GM18868 (cell line): ENCODE results near the gene WDFY3.
"Not testable (repeated sequence)": the region's sequence is repeated elsewhere in the genome, so short reads cannot be mapped to it uniquely, and the experiment has no call there.

Source experiments
- ATAC-seq: cut with Tn5 transposase; IDR thresholded peaks from one replicate; pipeline ENCODE4 v1.9.1; 2021; ENCODE audit warnings: mild to moderate bottlenecking, moderate library complexity; ENCODE audit not compliant: unreplicated experiment

WDFY3 gene

GRCh38 chr4:84862064-84862463, 104.4 kb downstream of the WDFY3 start:
- no peak for ATAC-seq

DNA sequence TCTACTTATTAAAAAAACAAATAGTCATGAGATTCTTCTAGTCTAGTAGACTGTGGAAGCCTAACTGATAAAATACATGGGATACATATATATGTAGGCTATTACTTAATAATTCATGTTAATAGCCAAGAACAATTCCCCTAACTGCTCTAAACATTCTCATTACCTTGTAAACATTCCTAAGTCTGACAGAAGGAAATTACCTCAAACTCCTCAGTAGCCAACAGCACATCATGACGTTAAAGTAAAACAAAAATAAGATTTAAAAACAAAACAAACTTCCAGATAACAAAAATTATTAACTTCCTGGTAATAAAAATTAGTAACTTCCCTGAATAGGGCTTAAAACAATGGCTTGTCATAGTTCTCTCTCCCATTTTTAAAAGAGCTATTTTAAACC, 109.2 kb downstream of the WDFY3 start:
- no peak for ATAC-seq

GRCh38 chr4:84856468-84857049, 109.9 kb downstream of the WDFY3 start:
- ATAC-seq: no peak

GRCh38 chr4:84855774-84856173, 110.7 kb downstream of the WDFY3 start:
- ATAC-seq: no peak

DNA sequence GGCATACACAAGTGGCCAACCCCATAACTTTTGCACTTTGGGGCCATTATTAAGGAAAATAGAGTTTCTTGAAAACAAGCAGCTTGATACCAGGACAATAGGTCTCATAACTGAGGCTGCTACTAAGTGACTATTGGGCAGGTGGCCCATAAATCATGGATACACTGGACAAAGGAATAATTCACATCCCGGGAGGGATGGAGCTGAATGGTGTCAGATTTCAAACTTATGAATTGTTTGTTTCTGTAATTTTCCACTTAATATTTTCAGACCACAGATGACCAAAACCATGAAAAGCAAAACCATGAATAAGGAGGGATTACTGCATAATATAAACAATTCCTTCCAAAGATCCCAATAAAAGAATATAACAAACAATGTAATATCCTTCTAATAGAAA, 114.4 kb downstream of the WDFY3 start:
- no peak for ATAC-seq

- no peak for ATAC-seq
Observed at GRCh38 chr4:84849051-84849640, 117.3 kb downstream of the WDFY3 start.

DNA sequence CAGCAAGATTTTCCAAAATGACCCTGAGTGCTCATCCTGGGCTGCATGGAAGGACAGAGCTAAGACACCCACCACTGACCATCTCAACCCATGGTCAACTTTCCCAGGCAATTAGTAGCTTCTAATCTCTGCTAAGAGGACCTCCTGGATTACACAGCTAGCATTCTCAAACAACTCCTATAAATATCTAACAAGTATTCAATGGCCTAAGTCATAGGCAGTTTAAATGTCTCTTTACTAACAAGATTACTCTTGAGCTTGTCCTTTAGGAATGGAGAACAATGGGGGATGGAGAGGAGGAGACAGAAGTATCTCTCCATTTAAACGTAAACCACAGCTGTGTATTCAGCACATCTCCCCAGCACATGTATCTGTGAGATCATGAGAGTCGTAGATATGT, 118.1 kb downstream of the WDFY3 start:
- ATAC-seq: no peak

GRCh38 chr4:84847978-84848377, 118.5 kb downstream of the WDFY3 start:
- ATAC-seq: no peak

DNA sequence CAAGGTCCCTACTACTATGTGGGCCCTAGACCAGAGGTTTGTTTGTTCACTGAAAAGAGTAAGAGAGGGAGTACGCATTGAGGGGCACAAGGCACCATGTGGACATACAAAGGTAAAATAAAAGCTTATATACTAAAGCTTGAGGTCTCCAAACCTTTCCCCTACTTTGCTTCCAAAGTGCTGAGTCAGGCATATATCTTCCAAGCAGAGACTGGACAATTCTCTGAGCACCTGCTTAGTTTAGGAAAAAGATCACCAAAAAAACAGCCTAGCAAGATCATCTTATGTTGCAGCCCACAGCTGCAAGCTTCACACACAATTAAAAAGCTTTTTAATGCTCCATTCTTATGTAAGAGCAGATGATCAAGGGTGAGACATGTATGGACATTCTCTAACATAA, 119.5 kb downstream of the WDFY3 start:
- ATAC-seq: no peak

- no peak for ATAC-seq
Observed at GRCh38 chr4:84841435-84841834, 125.1 kb downstream of the WDFY3 start.

DNA sequence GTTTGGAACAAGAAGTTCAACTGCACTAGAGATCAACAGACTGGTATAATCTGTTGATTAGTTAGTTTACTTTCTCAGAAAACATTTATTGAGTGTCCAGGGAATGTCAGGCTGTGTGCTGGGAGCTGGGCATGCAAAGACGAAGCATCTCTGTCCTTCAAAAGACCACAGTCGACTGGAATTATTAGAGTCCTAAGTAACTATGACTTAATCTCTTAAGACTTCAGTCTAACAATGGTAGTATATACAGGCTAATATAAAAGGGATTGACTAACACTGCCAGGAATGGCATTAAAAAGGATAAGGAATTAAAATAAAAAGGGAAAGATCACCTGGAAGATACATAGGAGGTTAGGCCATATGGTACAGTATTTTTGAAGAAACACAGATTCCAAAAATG, 128.7 kb downstream of the WDFY3 start:
- no peak for ATAC-seq

- not testable (repeated sequence) for ATAC-seq
Observed at GRCh38 chr4:84829633-84830032, 136.9 kb downstream of the WDFY3 start.

DNA sequence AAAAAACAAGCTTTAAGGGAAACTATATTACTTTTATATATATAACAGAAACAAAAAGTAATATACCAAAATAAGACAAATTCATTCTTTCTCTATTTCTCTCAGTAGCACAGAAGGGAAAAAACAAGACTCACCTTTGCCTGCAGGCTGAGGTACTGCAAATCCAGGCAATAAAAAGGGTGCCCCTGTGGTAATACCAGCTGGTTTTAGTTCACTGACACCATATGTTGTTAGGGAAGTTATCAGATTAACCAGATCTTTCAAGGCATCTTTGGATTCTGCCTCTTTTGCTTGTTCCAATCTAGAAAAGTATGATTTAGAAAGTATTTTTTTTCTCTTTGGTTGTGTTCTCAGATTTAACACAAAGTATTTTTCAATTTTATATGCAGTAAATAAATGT, 139.8 kb downstream of the WDFY3 start:
- ATAC-seq: no peak

- no peak for ATAC-seq
Observed at GRCh38 chr4:84825701-84826341, 140.7 kb downstream of the WDFY3 start.

DNA sequence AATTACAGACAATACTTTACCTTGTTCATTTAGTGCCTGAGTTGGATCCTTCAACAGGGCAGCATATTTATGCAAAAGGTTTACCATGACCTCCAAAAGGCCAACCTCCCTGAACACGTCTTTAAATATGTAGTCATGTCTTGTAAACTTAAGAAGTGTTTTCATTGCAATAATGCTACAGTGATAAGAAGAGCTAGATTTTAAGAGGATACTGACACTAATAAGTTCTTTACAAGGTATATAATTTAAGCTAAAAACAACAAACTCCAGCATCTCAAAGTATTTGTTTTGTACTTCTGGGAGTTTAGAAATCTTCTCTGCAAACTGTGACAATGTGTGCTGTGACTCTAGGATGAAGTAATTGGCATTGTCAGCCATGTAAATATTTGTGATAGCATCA, 145.4 kb downstream of the WDFY3 start:
- no peak for ATAC-seq

- peak; percentile 62 for ATAC-seq
Observed at GRCh38 chr4:84814094-84814750, 152.3 kb downstream of the WDFY3 start.

GRCh38 chr4:84809946-84810345, 156.5 kb downstream of the WDFY3 start:
- no peak for ATAC-seq

GRCh38 chr4:84808332-84808731, 158.2 kb downstream of the WDFY3 start:
- no peak for ATAC-seq

DNA sequence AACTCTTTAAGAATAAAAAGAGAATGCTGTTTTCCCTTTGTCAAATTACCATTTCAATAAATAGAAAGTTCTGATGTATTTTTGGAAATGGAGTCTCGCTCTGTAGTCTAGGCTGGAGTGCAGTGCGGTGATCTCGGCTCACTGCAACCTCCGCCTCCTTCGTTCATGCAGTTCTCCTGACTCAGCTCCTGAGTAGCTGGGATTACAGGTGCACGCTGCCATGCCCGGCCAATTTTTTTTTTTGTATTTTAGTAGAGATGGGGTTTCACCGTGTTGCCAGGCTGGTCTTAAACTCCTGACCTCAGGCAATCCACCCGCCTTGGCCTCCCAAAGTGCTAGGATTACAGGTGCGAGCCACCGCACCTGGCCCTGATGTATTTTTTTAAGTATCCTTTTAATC, 159.9 kb downstream of the WDFY3 start:
- not testable (repeated sequence) for ATAC-seq

DNA sequence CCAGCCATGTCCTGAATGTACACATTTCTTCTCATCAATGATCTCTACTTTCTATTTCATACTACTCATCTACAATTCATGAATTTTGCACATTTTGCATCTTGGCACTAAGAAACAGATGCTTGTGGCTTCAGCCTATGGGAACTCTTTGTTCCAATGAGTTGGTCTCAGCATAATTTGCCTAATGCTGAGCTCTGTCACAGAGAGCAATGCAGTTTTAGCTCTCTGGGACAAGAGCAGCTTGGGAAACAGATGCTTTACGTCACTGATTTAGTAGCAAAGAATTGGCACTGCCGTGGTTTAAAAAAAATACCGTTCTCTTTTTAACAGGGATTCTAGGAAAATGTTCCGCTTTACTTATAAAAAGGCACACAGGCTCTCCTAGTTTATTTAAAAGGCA, 162.4 kb downstream of the WDFY3 start:
- ATAC-seq: no peak

- no peak for ATAC-seq
Observed at GRCh38 chr4:84803720-84804119, 162.8 kb downstream of the WDFY3 start.

GRCh38 chr4:84803116-84803515, 163.4 kb downstream of the WDFY3 start:
- no peak for ATAC-seq
